B cell (primary cell): ENCODE data around the gene MPP7.

ENCODE experiments used
- EZH2 ChIP-seq: IDR thresholded peaks from 2 replicates; pipeline ENCODE4 v1.6.1; 2012; ENCODE audit warnings: borderline replicate concordance, low read depth, mild to moderate bottlenecking, moderate library complexity, low read length; ENCODE audit not compliant: insufficient read depth, poor library complexity, severe bottlenecking
- TF ChIP-seq, protein P1 (sequence below): fragments of 200-600 bp; IDR thresholded peaks from one replicate; pipeline ENCODE4 v1.8.0; 2022; ENCODE audit warnings: antibody characterized with exemption, mild to moderate bottlenecking

GRCh38 chr10:28331841-28332240 lies 29.0 kb upstream of the MPP7 start:
- TF ChIP-seq, protein P1, sequence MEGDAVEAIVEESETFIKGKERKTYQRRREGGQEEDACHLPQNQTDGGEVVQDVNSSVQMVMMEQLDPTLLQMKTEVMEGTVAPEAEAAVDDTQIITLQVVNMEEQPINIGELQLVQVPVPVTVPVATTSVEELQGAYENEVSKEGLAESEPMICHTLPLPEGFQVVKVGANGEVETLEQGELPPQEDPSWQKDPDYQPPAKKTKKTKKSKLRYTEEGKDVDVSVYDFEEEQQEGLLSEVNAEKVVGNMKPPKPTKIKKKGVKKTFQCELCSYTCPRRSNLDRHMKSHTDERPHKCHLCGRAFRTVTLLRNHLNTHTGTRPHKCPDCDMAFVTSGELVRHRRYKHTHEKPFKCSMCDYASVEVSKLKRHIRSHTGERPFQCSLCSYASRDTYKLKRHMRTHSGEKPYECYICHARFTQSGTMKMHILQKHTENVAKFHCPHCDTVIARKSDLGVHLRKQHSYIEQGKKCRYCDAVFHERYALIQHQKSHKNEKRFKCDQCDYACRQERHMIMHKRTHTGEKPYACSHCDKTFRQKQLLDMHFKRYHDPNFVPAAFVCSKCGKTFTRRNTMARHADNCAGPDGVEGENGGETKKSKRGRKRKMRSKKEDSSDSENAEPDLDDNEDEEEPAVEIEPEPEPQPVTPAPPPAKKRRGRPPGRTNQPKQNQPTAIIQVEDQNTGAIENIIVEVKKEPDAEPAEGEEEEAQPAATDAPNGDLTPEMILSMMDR, result no peak
- no peak for TF ChIP-seq EZH2
